GM21381 (cell line): ENCODE results near the gene IL10.
"Not testable (repeated sequence)": the region's sequence is repeated elsewhere in the genome, so short reads cannot be mapped to it uniquely, and the experiment has no call there.

Source experiments
- ATAC-seq: cut with Tn5 transposase; IDR thresholded peaks from one replicate; pipeline ENCODE4 v1.9.1; 2021; ENCODE audit warnings: mild to moderate bottlenecking, moderate library complexity; ENCODE audit not compliant: unreplicated experiment

IL10 gene

GRCh38 chr1:206794294-206794908 lies 22.1 kb upstream of the IL10 start:
- no peak for ATAC-seq

DNA sequence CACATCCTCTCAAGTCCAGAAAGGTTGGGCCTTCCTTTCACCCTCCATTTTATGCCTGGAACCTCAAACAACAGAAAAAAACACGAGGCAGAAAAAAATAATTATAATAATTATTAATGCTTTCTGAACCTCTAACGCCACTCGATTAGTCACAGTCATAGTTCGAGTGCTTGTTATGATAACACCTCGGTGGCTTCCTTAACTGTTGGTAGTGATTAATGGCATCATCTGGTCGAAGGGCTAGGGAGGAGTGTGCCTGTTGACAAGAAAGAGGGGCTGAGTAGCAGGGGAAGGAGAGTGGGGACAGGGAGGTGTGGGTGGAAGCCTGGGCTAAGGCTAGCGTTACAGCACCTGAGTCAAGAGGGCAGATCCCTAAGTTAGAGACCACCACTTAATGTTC lies 21.3 kb upstream of the IL10 start:
- ATAC-seq, result no peak

DNA sequence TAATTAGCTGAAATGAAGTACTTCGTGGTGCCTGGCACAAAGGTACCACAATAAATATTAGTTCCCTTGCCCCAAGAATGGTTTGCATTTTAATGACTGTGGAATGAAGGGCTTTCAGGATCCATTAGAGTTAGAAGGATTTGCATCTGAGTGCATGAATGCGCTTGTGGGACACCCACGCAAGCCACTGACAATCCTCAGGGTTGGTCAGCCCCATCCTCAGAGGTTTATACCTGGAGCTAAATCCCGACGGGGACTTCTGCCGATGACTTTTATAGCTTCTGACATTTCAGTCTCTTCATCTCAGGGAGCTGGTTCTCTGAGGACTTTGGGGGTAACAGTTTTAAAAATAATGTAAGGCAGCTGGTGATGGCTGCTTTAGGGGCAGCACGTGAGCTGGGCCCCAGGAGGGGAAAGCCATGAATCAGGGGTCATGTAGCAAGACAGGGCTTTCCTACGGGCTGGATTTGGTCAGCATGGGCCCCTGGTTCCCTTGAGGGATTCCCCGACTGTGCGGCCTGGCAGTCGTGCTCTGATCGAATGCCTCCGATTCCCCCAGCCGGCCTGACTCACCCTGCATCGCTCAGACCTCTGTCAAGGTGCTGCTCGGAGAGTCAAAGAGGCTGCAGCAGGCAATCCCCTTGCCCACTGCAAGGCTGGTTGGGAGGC lies 20.8 kb upstream of the IL10 start:
- peak; percentile 45 for ATAC-seq

DNA sequence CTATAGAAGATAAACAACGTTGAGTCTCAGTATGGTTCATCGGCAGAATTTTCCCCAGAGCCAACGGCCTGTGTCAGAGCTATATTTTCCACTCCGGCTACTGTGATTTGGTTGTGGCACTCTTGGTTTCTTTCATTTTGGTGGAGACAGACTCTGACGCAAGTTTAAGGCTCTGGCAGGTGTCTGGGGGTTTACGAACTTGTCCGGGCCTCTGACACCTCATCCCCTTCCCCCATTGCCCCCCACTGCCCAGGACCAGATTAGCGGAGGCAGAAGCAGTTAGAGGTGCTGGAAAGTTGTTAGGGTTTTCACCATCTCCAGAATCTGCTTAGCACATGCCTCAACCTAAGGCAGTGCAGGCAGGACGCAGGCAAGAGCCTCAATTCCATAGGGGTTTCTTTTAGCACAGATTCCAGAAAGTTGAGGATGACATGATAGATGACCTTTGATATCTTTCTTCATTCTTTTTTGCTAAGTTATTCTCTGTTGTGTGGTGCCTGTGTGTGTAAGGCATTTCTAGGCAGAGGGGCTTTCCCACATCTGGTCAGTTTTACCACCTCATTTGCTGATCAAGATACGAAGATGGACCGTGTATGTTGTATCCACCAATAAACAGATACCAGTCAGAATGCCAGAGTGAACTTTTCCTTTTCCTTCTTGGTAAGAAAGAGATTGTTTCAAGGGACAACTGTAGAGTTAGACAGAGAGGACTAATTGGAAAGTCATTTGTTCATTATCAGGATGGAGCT lies 18.4 kb upstream of the IL10 start:
- ATAC-seq, result no peak

GRCh38 chr1:206788487-206789050 lies 16.3 kb upstream of the IL10 start:
- no peak for ATAC-seq

DNA sequence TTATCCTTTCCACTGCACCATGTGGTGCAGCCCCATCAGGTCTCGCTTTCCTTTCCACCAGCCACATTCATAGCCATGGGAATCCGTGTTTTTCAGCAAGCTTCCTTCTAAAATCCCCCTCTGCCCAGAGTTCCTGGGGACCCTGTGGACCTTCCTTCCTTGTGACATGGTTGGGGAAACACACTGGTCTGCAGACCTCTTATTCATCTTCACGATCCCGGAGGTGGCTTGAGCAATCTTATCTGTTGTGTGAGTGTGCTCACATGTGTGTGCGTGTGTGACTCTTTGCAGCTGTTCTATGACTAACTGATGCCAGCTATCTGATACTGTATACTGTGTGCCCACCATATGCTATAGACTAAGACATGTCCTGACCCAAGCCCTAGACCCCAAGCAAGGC lies 15.6 kb upstream of the IL10 start:
- no peak for ATAC-seq

GRCh38 chr1:206786212-206786886 lies 14.1 kb upstream of the IL10 start:
- no peak for ATAC-seq

DNA sequence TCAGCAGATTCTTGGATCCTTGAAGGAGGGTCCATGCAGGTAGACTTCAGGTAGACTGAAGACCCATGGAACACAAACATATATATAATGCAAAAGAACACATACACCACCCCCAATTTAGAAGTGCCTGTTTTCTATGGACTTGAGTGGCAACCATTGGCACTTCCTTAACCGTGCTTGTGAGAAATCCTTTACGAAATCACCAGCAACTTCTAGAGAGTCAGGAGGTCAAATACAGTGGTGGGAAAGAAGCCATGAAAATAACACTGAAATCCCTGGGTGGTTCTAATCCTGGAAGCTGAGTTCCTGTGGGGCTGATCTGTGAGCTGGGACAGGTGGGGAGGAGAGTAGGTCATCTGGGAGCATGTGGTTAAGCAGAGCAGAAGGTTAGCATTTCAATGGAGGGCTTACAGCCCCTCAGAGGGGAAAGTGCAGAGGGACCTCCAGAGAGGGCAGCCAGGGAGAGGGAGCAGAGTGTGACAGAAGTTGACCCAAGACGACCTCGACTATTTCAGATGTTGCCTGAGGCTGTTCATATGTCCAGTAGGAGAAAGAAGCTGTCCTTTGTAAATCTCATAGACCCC lies 13.0 kb upstream of the IL10 start:
- ATAC-seq, result no peak

DNA sequence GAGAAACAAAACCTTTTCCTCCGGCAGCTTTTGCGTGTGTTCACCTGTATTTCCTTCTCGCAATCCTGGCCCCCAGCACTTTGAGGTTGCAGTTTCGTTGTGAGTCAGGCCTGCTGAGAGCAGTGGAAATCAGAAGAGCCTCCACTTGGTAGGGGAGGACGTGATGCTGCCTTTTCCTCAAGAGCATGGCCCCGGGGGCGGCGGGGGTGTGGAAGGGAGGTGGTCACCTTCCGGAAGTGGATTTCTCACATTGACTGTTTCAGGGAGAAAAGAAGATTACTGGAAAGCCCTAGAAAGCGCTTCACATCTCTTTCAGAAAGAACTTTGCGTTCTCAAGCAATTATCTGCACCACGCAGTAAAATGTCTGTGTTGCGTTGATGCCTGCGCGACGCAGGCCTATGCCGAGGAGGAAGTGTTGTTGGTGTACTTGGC lies 12.2 kb upstream of the IL10 start:
- ATAC-seq, result peak; percentile 54

DNA sequence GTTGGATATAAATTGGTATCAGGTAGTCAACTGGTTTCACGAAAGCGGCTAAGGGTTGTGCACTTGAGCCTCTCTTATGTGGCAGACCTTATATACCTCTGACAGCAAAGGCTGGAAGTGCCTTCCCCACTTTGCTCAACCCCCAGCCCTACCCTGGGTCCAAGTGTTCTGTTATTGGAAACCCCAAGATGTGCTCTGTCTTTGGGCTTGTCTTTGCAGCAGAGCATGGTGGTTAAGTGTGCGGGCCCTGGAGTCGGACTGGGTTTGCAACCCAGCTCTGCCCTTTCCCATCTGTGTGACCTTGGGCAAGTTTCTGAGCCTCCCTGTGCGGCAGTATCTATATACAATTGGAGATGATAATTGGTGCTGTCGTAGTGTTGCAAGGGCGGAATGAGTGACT lies 11.2 kb upstream of the IL10 start:
- no peak for ATAC-seq

DNA sequence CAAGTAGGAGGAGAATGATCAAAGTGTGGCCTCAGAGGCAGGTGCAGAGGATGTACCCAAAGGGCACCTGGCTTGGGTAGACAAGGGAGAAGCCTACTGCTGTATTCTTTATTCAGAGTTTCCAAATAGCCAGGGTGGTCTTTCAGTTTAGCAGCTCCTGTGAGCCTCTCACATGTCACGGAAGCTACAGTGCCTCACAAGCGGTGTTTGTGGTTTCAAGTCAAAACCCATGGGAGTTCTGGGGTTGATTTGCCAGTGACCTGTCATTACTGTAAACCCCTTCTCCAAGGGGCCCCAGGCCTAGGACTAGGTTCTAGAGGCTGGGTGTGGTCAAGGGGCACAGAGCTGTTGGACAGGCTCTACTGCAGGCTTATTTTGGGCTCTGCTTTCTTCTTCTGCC lies 10.2 kb upstream of the IL10 start:
- peak; percentile 70 for ATAC-seq

DNA sequence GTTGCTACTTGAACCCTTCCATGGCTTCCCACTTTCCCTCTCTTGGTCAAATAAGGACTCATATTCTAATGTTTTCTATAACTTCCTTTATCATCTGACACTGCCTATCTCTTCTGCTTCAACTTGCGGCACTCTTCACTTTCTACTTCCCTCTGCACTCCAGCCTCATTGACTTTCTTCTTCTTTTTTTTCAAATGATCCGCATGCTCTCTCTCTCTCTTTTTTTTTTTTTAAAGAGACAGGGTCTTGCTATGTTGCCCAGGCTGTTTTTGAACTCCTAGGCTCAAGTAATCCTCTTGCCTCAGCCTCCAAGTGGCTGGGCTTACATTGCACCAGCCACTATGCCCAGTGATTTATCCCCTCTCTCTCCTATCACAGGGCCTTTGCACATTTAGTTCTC lies 7.3 kb upstream of the IL10 start:
- ATAC-seq, result no peak

DNA sequence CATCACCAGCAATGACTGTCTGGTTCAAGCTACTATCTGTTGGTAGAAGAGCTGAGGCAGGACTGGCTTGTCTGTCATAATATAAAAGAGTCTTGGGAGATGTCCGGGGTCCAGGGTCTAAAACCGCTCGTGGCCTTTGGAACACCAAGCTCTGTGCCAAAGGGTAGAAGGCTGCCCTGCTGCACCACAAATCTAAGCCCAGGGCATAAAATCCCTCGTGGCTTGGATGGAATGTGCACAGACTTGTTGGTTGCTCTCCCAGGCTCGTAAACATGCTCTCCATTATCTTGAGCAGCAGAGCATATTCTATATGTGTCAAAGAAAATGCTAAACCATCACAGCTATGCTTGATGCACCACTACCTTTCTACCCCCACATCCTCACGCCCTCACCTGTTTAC lies 6.6 kb upstream of the IL10 start:
- not testable (repeated sequence) for ATAC-seq

GRCh38 chr1:206778031-206778430 lies 5.7 kb upstream of the IL10 start:
- ATAC-seq, result no peak

DNA sequence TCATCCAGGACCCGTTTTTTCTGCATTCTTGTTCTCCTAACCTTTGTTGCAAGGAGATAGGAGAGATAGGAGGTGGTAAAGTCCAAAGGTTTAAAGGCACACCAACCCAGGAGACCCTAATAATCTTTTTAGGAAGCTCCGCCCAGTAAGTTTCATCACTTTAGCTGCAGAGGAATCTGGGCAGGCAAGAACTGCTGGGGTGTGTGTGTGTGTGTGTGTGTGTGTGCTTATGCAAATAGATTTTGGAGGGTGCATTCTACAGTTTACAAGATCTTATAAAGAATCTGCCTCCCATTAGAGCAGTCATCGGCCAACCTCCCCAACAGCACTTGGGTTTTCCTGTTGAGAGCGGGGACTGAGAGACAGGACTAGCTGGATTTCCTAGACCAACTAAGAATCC lies 3.9 kb upstream of the IL10 start:
- ATAC-seq, result no peak

DNA sequence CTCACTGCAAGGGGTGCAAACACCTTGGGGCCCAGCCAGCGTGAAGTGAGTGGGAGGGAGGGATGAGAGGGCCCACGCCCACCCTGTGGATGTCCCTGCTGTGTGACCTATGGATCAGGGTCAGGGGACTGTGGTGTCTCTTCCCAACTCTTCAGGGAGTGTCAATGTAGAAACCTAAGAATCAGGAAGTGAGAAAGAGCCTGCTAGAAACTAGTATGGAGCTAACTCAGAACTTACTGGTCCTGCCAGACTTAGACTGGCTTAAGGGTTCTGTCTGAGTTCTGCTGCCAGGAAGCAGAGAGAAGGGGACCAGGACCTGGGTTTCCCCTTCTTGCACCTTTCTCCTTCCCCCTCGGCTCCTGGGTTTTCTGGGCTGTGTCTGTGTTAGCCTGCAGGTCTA lies 1.8 kb upstream of the IL10 start:
- ATAC-seq, result no peak

GRCh38 chr1:206771338-206771692 lies 979 bp downstream of the IL10 start:
- no peak for ATAC-seq

DNA sequence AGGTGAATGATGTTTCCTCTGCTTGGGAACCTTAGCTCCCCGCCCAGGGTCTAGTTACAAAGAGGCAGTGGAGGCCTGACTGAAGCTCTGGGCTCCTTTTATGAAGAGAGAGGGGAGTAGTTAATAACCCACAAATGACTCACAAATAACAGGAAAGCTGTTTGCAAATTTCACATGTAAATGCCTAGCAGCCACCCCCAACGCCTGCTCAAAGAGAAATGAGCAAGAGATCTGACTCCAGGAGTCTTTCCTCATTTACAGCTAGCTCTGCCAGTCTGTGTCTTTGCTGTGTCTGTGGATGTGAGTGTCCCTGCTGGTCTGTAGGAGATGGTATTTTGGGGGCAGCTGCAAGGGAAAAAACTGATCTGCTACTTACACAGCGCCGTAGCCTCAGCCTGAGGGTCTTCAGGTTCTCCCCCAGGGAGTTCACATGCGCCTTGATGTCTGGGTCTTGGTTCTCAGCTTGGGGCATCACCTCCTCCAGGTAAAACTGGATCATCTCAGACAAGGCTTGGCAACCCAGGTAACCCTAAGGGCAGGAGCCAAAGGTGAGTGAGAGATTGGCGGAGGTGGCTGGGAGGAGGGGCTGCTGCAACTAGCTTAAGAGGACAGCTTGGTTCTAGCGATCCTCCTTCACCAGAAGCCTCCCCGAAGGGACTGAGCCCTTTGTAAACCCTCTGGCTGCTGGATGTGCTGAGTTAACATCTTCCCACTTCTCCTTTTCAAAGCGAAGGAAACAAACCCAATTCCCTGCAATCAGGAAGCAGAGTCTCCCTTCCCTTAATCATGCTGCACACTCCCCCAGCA lies 1.6 kb downstream of the IL10 start, which contains the start of gene IL19:
Gene IL19, plus strand, starts transcription at position 243 of the 807 bp plus-strand sequence. CDS start 65,890 bp downstream, outside the sequence.
- peak; percentile 18 for ATAC-seq

DNA sequence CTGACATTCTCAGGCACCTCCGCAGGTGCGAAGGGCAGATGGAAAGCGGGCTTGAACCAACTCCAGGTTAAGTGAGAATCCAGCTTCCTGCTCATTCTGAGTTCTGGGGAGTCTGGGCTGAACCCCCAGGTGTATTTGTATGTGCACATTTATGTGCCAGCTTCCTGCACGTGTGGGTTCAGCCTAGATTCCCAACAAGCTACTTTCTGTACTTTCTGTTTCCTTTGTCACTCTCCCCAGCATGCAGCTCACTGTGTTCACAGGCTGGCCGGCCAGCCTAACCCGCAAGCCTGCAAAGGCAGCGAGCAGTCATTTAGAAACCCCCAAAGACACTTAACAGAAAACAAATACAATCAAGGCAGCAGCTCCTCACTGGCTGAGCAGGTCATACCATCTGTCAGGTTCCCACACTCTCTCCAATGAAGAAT lies 3.0 kb downstream of the IL10 start:
- peak; percentile 55 for ATAC-seq
